Measurements from ENCODE around the gene TMEM176A.

Gene TMEM176A

GRCh38 chr7:150842018-150842417 lies 41.4 kb downstream of the TMEM176A start:
- DNase-seq (ENCODE audit: low read depth), result no peak
- TF ChIP-seq CTCF (IDR thresholded peaks at IDR 0.05; ENCODE audit: low read depth, low read length, missing control alignments), result no peak
- H3K4me3 ChIP-seq (ENCODE audit: low read depth, low read length), result no peak overlapping the region

- no peak for DNase-seq (ENCODE audit: low read depth)
- TF ChIP-seq CTCF (IDR thresholded peaks at IDR 0.05; ENCODE audit: low read depth, low read length, missing control alignments), result no peak
- no peak overlapping the region for H3K4me3 ChIP-seq (ENCODE audit: low read depth, low read length)
Observed at GRCh38 chr7:150842716-150843115, 42.1 kb downstream of the TMEM176A start.

- no peak for DNase-seq (ENCODE audit: low read depth)
- no peak overlapping the region for H3K4me3 ChIP-seq (ENCODE audit: low read depth, low read length)
- no peak for TF ChIP-seq CTCF (IDR thresholded peaks at IDR 0.05; ENCODE audit: low read depth, low read length, missing control alignments)
Observed at GRCh38 chr7:150845421-150845861, 44.9 kb downstream of the TMEM176A start.

- DNase-seq (ENCODE audit: low read depth), result no peak
- TF ChIP-seq CTCF (IDR thresholded peaks at IDR 0.05; ENCODE audit: low read depth, low read length, missing control alignments), result no peak
- no peak overlapping the region for H3K4me3 ChIP-seq (ENCODE audit: low read depth, low read length)
Observed at GRCh38 chr7:150846291-150847115, 45.9 kb downstream of the TMEM176A start.

GRCh38 chr7:150847536-150847935 lies 47.0 kb downstream of the TMEM176A start:
- TF ChIP-seq CTCF (IDR thresholded peaks at IDR 0.05; ENCODE audit: low read depth, low read length, missing control alignments), result no peak
- no peak for DNase-seq (ENCODE audit: low read depth)
- H3K4me3 ChIP-seq (ENCODE audit: low read depth, low read length), result no peak overlapping the region

DNA sequence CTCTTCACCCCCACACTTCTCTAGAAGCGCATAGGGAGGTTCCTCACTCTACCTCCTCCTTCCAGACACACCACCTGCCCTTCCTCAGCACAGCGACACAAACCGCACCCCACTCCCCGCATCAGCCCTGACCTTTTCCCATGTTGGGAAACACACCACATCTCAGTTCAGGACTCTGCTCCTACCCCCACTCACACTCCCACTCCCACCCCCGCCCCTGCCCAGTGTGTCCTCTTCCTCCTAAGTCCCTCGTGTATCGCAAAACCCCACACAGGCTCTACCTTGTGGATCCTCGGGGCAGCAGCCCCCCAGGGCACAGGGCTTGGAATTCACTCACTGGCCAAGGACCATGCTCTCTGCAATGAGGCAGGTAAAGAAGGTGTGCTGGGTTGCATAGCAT lies 47.5 kb downstream of the TMEM176A start:
- H3K4me3 ChIP-seq (ENCODE audit: low read depth, low read length), result no peak overlapping the region
- no peak for DNase-seq (ENCODE audit: low read depth)
- no peak for TF ChIP-seq CTCF (IDR thresholded peaks at IDR 0.05; ENCODE audit: low read depth, low read length, missing control alignments)
